GM23338 (cell line): ENCODE results near the gene RNF214.

Source experiments
- POLR2AphosphoS5 ChIP-seq: IDR thresholded peaks from 2 replicates; pipeline ENCODE4 v1.6.1; 2016; ENCODE audit warnings: antibody characterized with exemption, low read depth
- TF ChIP-seq, protein P1 (sequence below), 2 experiments: fragments of 200-600 bp in 1 of 2; sonication (generic) in 1 of 2; conservative IDR thresholded peaks; 2 replicates each; pipeline versions ENCODE4 v1.5.1 to v1.6.1; 2016 to 2017; ENCODE audit warnings: antibody characterized with exemption in 2 of 2, low read depth in 2 of 2, mild to moderate bottlenecking in 2 of 2, moderate library complexity in 1 of 2

DNA sequence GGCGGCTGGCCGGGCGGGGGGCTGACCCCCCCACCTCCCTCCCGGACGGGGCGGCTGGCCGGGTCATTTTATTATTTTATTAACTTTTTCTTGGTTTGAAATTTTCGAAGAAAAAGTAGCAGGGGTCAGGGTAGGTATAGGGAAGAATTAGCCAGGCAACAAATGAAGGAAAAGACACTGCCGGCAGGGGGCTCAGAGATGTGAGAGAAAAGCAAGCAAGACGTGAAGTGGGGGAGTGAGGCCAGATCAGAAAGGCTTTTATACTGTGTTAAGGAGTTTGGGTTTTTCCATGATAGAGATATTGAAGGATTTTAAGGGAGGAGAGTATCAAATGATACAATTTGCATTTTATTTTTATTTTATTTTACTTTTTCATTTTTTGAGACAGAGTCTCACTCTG is 19.0 kb downstream of the RNF214 start:
- TF ChIP-seq POLR2AphosphoS5, result no peak
- TF ChIP-seq, protein P1, sequence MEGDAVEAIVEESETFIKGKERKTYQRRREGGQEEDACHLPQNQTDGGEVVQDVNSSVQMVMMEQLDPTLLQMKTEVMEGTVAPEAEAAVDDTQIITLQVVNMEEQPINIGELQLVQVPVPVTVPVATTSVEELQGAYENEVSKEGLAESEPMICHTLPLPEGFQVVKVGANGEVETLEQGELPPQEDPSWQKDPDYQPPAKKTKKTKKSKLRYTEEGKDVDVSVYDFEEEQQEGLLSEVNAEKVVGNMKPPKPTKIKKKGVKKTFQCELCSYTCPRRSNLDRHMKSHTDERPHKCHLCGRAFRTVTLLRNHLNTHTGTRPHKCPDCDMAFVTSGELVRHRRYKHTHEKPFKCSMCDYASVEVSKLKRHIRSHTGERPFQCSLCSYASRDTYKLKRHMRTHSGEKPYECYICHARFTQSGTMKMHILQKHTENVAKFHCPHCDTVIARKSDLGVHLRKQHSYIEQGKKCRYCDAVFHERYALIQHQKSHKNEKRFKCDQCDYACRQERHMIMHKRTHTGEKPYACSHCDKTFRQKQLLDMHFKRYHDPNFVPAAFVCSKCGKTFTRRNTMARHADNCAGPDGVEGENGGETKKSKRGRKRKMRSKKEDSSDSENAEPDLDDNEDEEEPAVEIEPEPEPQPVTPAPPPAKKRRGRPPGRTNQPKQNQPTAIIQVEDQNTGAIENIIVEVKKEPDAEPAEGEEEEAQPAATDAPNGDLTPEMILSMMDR (conservative IDR thresholded peaks at IDR 0.05; ENCODE audit: low read depth in 2 of 2), result no peak
